Activated CD4-positive, alpha-beta memory T cell treated with anti-CD3 and anti-CD28 coated beads for 36 hours (primary cell): Measurements from ENCODE around the gene MERTK. TPM values are rescaled to one million over a fixed set of nuclear protein-coding genes. Genes with fewer than 3 reads are reported as not detected.
"Not testable (repeated sequence)": the region's sequence is repeated elsewhere in the genome, so short reads cannot be mapped to it uniquely, and the experiment has no call there.

Experiments used
- CTCF ChIA-PET: fragments of 350-600 bp; sonication (Branson Sonifier 250); formaldehyde crosslinking; loops from one replicate; lab custom pipeline; 2021; ENCODE audit warnings: antibody characterized with exemption, inconsistent platforms; lab: Charles Lee
- POLR2A ChIA-PET: fragments of 350-600 bp; sonication (Branson Sonifier 250); formaldehyde crosslinking; loops from one replicate; lab custom pipeline; 2021; ENCODE audit warnings: antibody characterized with exemption; lab: Charles Lee
- DNase-seq: peaks from one replicate; pipeline ENCODE4 v3.0.0-alpha.2; 2020
- H3K27ac Mint-ChIP-seq: one replicate; pipeline ENCODE4 v1.8.0; 2021; ENCODE audit warnings: mixed read lengths
- H3K27me3 Mint-ChIP-seq: one replicate; pipeline ENCODE4 v1.8.0; 2021; ENCODE audit warnings: mixed read lengths
- H3K36me3 Mint-ChIP-seq: one replicate; pipeline ENCODE4 v1.8.0; 2021; ENCODE audit warnings: mixed read lengths
- H3K4me1 Mint-ChIP-seq: one replicate; pipeline ENCODE4 v1.8.0; 2021; ENCODE audit warnings: low read depth, mixed read lengths
- H3K4me3 Mint-ChIP-seq: one replicate; pipeline ENCODE4 v1.8.0; 2021; ENCODE audit warnings: mild to moderate bottlenecking, mixed read lengths
- H3K9me3 Mint-ChIP-seq: one replicate; pipeline ENCODE4 v1.8.0; 2021; ENCODE audit warnings: mixed read lengths
- intact Hi-C: fragments of 100-400 bp; cut with micrococcal nuclease; formaldehyde crosslinking; loops from one replicate; pipeline ENCODE4 v1.15.1; 2023
- total RNA-seq, 2 experiments: library from RNA; stranded (reverse); gene quantifications; one replicate each; pipeline ENCODE4 v1.2.3, GENCODE V29; 2021

MERTK gene
- total RNA-seq, 2 experiments from 2014 or later: 1.0 to 1.2 TPM

- peaks cover 44% of the 10 kb centered on the region for H3K4me1 Mint-ChIP-seq
- POLR2A ChIA-PET: no interaction called here
- H3K27ac Mint-ChIP-seq: peak overlapping the region; percentile 90
- DNase-seq: no peak
- H3K27me3 Mint-ChIP-seq: no peaks in the 10 kb centered on the region
- CTCF ChIA-PET: no interaction called here
- H3K36me3 Mint-ChIP-seq: peaks cover 7% of the 10 kb centered on the region
- intact Hi-C loops: loop anchor here (5.0 kb wide), 1 partner anchor 591 kb away; the partner anchor contains the start of gene SLC20A1
- H3K9me3 Mint-ChIP-seq: no peaks in the 10 kb centered on the region
- H3K4me3 Mint-ChIP-seq: peak overlapping the region; percentile 81
Measured at GRCh38 chr2:112056626-112056987, 158.2 kb downstream of the MERTK start.

- DNase-seq: no peak
- ChIA-PET POLR2A (no interaction called here), CTCF (interaction anchor here (0.7 to 1.4 kb wide), 2 partner anchors 60 to 172 kb away, joined by 3 to 5 read pairs; no protein-coding TSS in a partner anchor)
- H3K9me3 Mint-ChIP-seq: peaks cover 14% of the 10 kb centered on the region
- H3K36me3 Mint-ChIP-seq: peaks cover 37% of the 10 kb centered on the region
- H3K27me3 Mint-ChIP-seq: no peaks in the 10 kb centered on the region
- intact Hi-C loops: loop anchor here (5.0 kb wide), 1 partner anchor 588 kb away; the partner anchor contains the start of gene SLC20A1
- H3K4me3 Mint-ChIP-seq: no peak overlapping the region
- H3K27ac Mint-ChIP-seq: no peak overlapping the region
- peaks cover 60% of the 10 kb centered on the region for H3K4me1 Mint-ChIP-seq
Measured at GRCh38 chr2:112059671-112060070, 161.3 kb downstream of the MERTK start.

GRCh38 chr2:112061299-112061698 lies 162.9 kb downstream of the MERTK start:
- ChIA-PET POLR2A (interaction anchor here (0.6 kb wide), 1 partner anchor 590 kb away, joined by 5 read pairs; no protein-coding TSS in a partner anchor), CTCF (no interaction called here)
- Mint-ChIP-seq H3K4me3 (no peak overlapping the region), H3K9me3 (peaks cover 14% of the 10 kb centered on the region), H3K4me1 (peaks cover 66% of the 10 kb centered on the region), H3K27me3 (no peaks in the 10 kb centered on the region), H3K36me3 (peaks cover 42% of the 10 kb centered on the region), H3K27ac (peak overlapping the region; percentile 84)
- no peak for DNase-seq
- intact Hi-C loops: no loop called here

GRCh38 chr2:112061840-112062239 lies 163.4 kb downstream of the MERTK start:
- Mint-ChIP-seq H3K27me3 (no peaks in the 10 kb centered on the region), H3K36me3 (peaks cover 44% of the 10 kb centered on the region), H3K9me3 (peaks cover 14% of the 10 kb centered on the region), H3K4me1 (peaks cover 64% of the 10 kb centered on the region), H3K4me3 (no peak overlapping the region), H3K27ac (peak overlapping the region; percentile 84)
- peak; percentile 54 for DNase-seq
- ChIA-PET POLR2A (interaction anchor here (0.6 kb wide), 1 partner anchor 589 kb away, joined by 5 read pairs; no protein-coding TSS in a partner anchor), CTCF (no interaction called here)
- intact Hi-C loops: loop anchor here (1.0 kb wide), 1 partner anchor 13 kb away; no protein-coding TSS in a partner anchor

GRCh38 chr2:112062894-112063293 lies 164.5 kb downstream of the MERTK start:
- peaks cover 52% of the 10 kb centered on the region for H3K36me3 Mint-ChIP-seq
- H3K27me3 Mint-ChIP-seq: no peaks in the 10 kb centered on the region
- H3K9me3 Mint-ChIP-seq: peaks cover 14% of the 10 kb centered on the region
- peak; percentile 12 for DNase-seq
- H3K4me3 Mint-ChIP-seq: peak overlapping the region; percentile 17
- POLR2A ChIA-PET: interaction anchor here (0.6 to 1.2 kb wide), 2 partner anchors 10 to 115 kb away, joined by 3 read pairs; no protein-coding TSS in a partner anchor
- H3K27ac Mint-ChIP-seq: peak overlapping the region; percentile 84
- intact Hi-C loops: loop anchor here (1.0 kb wide), 1 partner anchor 12 kb away; no protein-coding TSS in a partner anchor
- CTCF ChIA-PET: no interaction called here
- peaks cover 60% of the 10 kb centered on the region for H3K4me1 Mint-ChIP-seq

- ChIA-PET CTCF (no interaction called here), POLR2A (no interaction called here)
- Mint-ChIP-seq H3K27me3 (no peaks in the 10 kb centered on the region), H3K36me3 (peaks cover 66% of the 10 kb centered on the region), H3K27ac (peak overlapping the region; percentile 49), H3K9me3 (peaks cover 17% of the 10 kb centered on the region), H3K4me3 (no peak overlapping the region), H3K4me1 (peaks cover 49% of the 10 kb centered on the region)
- intact Hi-C loops: no loop called here
- no peak for DNase-seq
Measured at GRCh38 chr2:112065486-112065885, 167.1 kb downstream of the MERTK start.

GRCh38 chr2:112065966-112066365 lies 167.6 kb downstream of the MERTK start:
- Mint-ChIP-seq H3K9me3 (peaks cover 17% of the 10 kb centered on the region), H3K4me3 (no peak overlapping the region), H3K4me1 (peaks cover 49% of the 10 kb centered on the region), H3K27ac (peak overlapping the region; percentile 49), H3K36me3 (peaks cover 66% of the 10 kb centered on the region), H3K27me3 (no peaks in the 10 kb centered on the region)
- ChIA-PET POLR2A (no interaction called here), CTCF (interaction anchor here (1.0 kb wide), 1 partner anchor 178 kb away, joined by 3 read pairs; no protein-coding TSS in a partner anchor)
- intact Hi-C loops: no loop called here
- no peak for DNase-seq

GRCh38 chr2:112069794-112070193 lies 171.4 kb downstream of the MERTK start:
- peaks cover 65% of the 10 kb centered on the region for H3K36me3 Mint-ChIP-seq
- POLR2A ChIA-PET, H3K4me3 Mint-ChIP-seq, intact Hi-C loops, H3K27me3 Mint-ChIP-seq, H3K9me3 Mint-ChIP-seq, CTCF ChIA-PET, H3K27ac Mint-ChIP-seq, DNase-seq: not testable (repeated sequence)
- H3K4me1 Mint-ChIP-seq: peaks cover 50% of the 10 kb centered on the region

- Mint-ChIP-seq H3K4me1 (peaks cover 50% of the 10 kb centered on the region), H3K9me3 (peaks cover 3% of the 10 kb centered on the region), H3K27me3 (no peaks in the 10 kb centered on the region), H3K27ac (no peak overlapping the region), H3K4me3 (no peak overlapping the region), H3K36me3 (peaks cover 56% of the 10 kb centered on the region)
- no peak for DNase-seq
- CTCF ChIA-PET: no interaction called here
- intact Hi-C loops: no loop called here
- POLR2A ChIA-PET: interaction anchor here (0.6 to 1.1 kb wide), 3 partner anchors 17 to 180 kb away, joined by 3 to 4 read pairs (median 3); no protein-coding TSS in a partner anchor
Measured at GRCh38 chr2:112073875-112074274, 175.5 kb downstream of the MERTK start.

GRCh38 chr2:112074506-112074905 lies 176.1 kb downstream of the MERTK start:
- Mint-ChIP-seq H3K36me3 (peaks cover 58% of the 10 kb centered on the region), H3K4me3 (no peak overlapping the region), H3K9me3 (no peaks in the 10 kb centered on the region), H3K27me3 (no peaks in the 10 kb centered on the region), H3K27ac (no peak overlapping the region), H3K4me1 (peaks cover 51% of the 10 kb centered on the region)
- ChIA-PET CTCF (no interaction called here), POLR2A (interaction anchor here (0.6 to 1.1 kb wide), 3 partner anchors 16 to 181 kb away, joined by 3 to 4 read pairs (median 3); no protein-coding TSS in a partner anchor)
- intact Hi-C loops: no loop called here
- no peak for DNase-seq

GRCh38 chr2:112075490-112076260 lies 177.3 kb downstream of the MERTK start:
- H3K36me3 Mint-ChIP-seq: peaks cover 51% of the 10 kb centered on the region
- POLR2A ChIA-PET: no interaction called here

GRCh38 chr2:112077814-112078213 lies 179.4 kb downstream of the MERTK start:
- H3K27ac Mint-ChIP-seq: no peak overlapping the region
- no peak overlapping the region for H3K4me3 Mint-ChIP-seq
- DNase-seq: peak; percentile 14
- CTCF ChIA-PET: no interaction called here
- intact Hi-C loops: no loop called here
- H3K9me3 Mint-ChIP-seq: no peaks in the 10 kb centered on the region
- H3K36me3 Mint-ChIP-seq: peaks cover 51% of the 10 kb centered on the region
- H3K4me1 Mint-ChIP-seq: peaks cover 41% of the 10 kb centered on the region
- POLR2A ChIA-PET: no interaction called here
- no peaks in the 10 kb centered on the region for H3K27me3 Mint-ChIP-seq

More at GRCh38 chr2:112075490-112076260, 177.3 kb downstream of the MERTK start:
- Mint-ChIP-seq H3K4me3 (no peak overlapping the region), H3K27ac (peak overlapping the region; percentile 38), H3K27me3 (no peaks in the 10 kb centered on the region), H3K4me1 (peaks cover 52% of the 10 kb centered on the region), H3K9me3 (no peaks in the 10 kb centered on the region)
- intact Hi-C loops: loop anchor here (1.0 kb wide), 1 partner anchor 13 kb away; no protein-coding TSS in a partner anchor
- CTCF ChIA-PET: interaction anchor here (0.8 kb wide), 1 partner anchor 192 kb away, joined by 3 read pairs; the partner anchor contains the start of gene ANAPC1
- no peak for DNase-seq
